Measurements from ENCODE around the gene CBY1.

CBY1 gene

DNA sequence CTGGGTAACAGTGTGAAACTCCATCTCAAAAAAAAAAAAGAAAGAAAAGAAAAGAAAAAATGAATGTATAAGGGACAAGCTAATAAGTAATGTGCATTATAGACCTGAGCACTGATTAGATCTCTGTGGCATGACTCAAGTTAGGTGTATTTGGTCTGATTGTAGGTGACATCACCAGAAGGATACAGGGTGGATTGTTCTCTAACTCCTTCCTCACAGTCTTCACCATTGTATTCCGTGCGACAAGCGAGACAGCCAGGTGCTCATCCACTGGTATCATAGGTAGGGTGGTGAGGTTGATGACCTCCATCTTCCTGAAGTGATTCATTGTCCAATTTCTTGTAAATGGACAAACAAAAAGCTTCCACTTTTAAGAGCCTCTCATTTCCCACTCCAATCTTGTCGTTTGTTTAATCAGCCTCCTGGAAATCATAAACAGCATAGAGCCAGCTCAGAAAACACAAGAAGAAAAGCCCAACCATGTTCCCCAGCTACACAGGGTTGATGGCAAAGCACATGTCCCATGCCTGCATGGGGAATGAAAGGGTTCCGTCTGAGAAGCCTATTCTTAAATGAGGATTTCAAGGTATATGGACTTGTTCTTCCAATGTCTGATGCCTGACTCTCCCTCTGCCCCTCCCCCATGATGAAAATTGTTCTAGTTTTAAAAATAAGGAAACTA lies 6.5 kb upstream of the CBY1 start:
- no peak for DNase-seq (ENCODE audit: low read depth, low spot score)

DNA sequence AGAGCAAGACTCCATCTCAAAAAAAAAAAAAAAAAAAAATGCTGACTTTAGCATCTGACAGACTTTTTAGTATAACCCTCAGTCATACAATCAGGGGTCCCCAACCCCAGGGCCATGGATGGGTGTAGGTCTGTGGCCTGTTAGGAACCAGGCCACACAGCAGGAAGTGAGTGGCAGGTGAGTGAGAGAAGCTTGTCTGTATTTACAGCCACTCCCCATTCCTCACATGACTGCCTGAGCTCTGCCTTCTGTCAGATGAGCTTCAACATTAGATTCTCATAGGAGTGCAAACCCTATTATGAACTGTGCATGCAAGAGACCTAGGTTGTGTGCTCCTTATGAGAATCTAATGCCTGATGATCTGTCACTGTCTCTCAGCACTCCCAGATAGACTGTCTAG lies 3.6 kb upstream of the CBY1 start:
- no peak for DNase-seq (ENCODE audit: low read depth, low spot score)

DNA sequence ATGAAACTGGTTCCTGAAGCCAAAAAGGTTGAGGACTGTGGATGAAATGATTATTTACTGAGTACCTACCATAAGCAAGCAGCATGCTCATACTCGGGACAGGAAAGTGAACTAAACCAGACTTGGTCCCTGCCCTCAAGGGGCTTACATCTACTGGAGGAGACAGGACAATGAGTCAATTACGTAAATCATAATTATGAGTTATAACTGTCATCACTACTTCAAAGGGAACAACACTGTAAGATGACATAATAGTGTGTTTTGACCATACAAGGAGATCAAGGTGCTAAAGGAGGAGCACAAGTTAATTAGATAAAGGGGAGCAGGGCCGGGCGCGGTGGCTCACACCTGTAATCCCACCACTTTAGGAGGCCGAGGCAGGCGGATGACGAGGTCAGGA lies 2.7 kb upstream of the CBY1 start:
- no peak for DNase-seq (ENCODE audit: low read depth, low spot score)

DNA sequence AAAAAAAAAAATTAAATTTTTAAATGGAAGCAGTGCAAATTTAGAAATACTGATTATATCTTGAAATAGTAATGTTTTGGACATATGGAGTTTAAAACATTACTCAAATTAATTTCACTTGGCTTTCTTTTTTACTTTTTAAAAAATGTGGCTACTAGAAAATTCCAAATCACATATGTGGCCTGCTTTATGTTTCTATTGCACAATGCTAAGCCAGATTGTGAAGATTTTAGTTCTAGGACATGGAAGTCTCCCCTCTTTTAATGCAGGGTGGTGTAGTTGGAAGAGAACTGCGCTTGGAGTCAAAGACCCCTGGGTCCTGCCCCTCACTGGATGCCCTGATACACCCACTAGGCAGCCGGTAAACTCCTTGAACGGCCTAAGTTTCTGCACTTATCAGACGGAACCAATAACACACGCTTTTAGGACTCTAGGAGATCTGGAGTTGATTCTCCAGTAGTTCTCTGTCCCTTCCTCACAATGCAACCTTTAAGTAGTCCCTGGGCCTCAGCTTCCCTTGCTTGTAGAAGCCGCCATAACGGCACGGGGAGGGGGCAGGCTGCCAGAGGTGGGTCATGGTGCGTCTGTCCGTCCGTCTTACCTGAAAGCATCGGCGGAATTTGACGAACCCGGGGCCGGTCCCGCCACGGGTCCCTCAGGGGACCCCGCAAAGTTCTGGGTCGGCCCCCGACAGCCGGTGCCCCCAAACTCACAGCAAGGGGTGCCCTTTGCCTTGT lies 751 bp upstream of the CBY1 start:
- no peak for DNase-seq (ENCODE audit: low read depth, low spot score)

DNA sequence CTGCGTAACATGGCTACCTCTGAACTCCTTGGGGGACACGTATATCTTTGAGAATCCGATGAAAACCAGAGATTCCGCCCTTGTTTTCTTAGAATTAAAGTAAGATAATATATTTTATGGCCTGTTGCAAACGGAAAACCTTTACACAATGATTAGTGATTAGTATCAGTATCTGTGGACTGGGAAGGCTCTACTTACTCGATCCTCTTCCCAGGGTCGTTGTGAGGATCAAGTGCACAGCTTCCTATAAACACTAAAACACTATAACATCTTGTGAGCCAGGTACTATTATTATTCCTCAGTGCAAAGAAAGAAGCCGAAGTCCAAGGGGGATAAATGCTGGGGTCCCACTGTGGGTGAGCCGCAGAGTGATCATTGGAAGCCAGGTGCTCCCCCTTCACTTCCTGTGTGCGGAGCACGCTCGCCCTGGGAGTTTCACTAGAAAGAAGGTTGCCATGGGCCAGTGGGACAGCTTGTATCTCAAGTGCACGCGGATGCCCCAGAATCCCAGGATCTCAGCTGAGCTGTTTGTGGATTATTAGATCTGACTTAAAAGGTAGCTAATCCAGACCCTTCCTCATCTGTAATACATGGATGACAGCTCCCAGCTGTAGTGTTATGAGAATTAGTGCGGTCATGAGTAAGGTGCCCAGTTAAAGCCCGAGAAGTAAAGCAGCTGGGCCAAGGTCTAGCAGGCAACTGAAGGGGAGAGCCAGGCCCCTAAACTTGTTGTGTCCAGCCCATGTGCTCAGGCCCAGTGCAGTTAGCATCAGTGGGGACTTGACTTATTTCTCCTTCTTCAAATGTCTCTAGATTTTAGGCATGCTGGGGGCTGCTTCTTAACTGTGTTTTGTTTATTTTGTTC lies 839 bp downstream of the CBY1 start:
- no peak for DNase-seq (ENCODE audit: low read depth, low spot score)

DNA sequence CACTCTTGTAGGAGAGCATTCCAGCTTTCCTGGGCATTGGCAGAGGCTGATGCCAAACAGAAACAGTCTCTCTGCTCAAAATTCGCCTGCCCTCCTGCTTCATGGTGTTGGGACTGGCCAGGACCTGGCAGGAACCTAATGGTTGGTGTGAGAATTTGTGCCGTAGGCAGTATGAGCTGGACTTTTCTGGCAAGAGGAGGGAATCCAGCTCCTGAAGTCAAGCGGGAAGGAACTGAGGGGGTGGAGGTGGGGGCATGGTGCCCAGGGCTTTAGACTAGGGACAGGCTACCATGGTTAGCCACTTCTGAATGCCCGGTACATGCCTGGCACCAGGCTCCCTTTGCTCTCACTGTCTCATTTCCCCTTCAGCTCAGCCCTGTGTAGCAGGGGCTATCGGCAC lies 18.4 kb downstream of the CBY1 start:
- no peak for DNase-seq (ENCODE audit: low read depth, low spot score)

DNA sequence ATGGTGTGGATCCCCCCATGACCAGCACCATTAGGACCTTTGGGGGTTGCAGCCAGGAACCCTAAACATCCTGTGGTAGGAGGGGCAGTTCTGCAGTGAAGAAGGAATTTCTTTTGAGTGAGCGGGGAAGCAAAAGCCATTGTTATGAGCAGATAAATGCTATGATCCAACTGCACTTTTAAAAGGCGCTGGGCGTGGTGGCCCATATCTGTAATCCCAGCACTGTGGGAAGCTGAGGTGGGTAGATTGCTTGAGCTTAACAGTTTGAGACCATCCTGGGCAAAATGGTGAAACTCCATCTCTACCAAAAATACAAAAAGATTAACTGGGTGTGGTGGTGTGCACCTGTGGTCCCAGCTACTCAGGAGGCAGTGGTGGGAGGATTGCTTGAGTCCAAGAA lies 19.4 kb downstream of the CBY1 start:
- no peak for DNase-seq (ENCODE audit: low read depth, low spot score)

DNA sequence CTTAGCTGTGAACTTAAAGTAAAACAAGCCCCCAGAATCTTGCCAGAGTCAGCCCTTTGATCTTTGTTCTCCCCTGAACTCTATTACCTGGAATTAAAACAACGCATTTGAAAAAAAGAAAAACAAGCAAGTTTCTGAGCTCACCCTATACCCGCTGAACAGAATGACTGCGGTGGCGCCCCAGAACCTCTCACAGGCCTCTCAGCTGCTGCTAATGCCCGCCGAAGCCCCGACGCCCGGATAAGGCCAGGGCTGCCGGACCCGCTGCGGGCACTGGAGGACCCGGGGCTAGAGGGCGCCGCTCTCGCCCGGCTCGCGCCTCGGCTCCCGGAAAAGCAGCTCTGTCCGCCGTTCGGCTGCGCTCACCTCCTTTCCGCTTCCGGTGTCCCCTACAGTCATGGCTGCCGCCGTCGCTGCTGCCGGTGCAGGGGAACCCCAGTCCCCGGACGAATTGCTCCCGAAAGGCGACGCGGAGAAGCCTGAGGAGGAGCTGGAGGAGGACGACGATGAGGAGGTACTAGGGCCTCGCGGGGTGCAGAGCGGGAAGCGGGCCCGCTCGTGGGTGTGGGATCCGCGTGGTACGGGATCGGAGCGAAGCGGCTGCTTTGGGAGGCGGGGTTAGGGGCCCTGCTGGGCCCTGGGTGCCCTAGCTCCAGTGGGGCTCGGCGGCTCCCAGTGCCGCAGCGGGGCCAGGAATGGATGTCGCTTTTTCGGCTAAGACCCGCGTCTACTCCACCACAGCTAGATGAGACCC lies 25.3 kb downstream of the CBY1 start, which contains the start of gene TOMM22:
TSS of gene TOMM22 (plus strand) at position 376 of the 754 bp plus-strand sequence. CDS start at position 398, 22 bp downstream.
- DNase-seq (ENCODE audit: low read depth, low spot score): peak; percentile 72

DNA sequence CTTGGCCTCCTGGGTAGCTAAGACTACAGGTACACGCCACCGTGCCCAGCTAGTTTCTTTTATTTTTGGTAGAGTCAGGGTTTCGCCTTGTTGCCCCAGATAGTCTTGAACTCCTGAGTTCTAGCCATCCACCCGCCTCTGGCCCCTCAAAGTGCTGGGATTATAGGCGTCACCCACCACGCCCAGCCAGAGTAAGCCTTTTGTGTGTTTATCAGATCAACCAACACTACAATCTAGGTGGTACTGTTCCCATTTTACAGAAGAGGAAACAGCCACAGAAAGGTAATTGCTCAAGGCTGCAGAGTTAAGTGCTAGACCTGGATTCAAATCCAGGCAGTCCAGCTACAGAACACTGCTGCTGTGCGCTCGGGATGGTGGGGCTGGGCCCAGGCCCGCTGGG lies 28.5 kb downstream of the CBY1 start:
- DNase-seq (ENCODE audit: low read depth, low spot score): no peak

DNA sequence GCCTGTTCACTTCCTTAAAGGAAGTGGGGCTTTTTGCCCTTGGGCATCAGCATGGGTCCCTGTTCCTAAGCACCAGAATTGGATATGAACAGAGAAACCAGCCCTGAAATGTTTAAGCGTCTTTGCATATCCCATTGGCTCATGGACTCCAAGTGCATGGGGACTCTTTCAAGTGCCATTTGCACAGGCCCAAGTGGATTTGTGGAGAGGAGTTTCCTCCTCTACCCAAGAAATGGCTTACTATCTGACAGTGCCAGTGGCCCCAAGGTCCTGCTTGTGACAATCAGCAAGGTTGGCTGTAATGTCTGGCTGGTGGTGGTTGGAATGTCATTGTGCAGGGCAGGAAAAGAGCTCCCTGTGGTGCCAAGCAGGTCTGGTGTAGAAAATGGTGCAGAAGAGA lies 29.3 kb downstream of the CBY1 start:
- DNase-seq (ENCODE audit: low read depth, low spot score): no peak

DNA sequence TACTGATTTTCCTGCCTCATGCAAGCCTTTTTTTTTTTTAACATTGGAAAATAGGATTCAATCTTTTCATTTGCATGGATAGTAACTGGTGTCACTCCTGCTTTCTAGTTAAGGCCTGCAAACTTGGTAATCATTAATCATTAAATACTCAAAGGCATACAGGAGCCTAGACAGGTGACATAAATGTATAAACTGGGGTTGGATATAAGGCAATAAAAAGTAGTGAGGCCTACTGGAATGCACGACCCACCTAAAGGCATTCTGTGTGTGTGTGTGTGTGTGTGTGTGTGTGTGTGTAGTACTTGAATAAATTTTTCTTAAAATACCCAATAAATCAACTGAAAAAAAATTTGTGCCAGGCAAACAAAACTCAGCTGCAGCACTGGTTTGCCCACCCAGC lies 33.2 kb downstream of the CBY1 start:
- no peak for DNase-seq (ENCODE audit: low read depth, low spot score)

DNA sequence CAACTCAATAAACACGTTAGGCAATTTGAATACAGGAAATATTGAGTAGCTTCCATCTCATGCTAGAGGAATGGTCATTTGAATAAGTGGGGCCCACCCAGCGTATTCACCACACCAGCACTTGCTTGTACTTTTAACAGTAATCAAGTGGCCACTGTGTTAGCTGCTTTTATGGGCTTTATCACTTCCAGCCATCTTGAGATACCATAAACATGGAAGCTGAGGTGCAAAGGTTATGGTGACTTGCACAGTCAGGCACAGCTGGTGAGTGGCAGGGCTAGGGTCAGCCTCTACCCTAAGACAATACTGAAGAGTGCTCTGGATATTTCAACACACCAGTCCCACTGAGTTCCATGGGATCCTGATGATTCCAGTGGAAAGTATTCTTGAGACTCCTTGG lies 37.6 kb downstream of the CBY1 start:
- DNase-seq (ENCODE audit: low read depth, low spot score): no peak

DNA sequence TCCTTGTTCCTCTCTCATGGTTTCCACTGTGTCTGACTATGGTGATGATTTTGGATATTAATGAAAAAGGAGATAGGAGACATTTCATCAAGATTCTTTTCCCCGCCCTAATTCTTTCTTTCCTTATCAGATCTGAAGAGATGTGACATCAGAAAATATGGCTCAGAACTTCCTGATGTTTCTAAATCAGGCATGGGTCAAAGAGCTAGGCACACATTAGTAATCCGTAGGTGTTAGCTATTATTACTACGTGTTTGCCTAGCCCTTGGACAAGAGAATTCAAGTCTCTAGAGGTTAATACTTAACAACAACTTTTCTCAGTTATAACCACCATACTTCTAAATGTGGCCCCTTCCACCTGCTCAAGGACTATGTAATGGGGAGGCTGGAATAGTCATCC lies 38.5 kb downstream of the CBY1 start:
- no peak for DNase-seq (ENCODE audit: low read depth, low spot score)

DNA sequence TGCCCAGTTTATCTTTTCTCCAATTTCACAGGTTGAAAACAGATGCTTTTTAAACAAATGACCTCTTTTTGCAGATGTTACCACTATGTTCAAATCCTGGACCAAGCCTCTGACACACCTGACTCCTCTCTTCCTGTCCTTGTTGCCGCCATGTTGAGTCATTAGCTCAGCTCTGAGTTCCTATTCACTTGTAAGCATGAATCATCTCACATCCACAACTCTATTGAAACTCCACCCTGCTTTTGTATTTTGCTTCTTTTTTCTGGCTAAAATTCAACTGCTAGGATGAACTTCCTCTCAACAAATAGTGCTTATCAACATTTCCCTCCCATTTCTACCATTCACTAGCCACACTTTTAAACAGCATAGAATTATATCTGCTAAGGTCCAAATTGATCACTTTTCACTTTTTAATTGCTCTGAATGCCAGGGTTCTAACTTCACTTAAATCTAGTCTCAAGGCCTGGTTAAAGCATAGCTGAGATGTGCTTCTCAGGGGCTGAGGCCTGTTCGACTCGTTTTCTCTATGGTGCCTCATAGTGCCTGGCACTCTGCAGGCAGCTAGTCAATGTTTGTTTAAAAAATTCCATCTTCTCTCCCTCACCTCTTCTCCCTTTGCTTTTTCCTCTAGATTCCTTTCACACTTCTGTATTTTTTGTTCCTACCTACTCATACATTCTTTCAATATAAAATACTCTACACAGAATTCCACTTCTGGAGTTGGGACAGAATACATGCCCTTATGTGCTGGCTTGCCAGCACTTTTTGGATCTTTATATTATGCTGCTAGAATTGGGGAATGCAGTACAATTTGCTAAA lies 40.4 kb downstream of the CBY1 start:
- DNase-seq (ENCODE audit: low read depth, low spot score): no peak

DNA sequence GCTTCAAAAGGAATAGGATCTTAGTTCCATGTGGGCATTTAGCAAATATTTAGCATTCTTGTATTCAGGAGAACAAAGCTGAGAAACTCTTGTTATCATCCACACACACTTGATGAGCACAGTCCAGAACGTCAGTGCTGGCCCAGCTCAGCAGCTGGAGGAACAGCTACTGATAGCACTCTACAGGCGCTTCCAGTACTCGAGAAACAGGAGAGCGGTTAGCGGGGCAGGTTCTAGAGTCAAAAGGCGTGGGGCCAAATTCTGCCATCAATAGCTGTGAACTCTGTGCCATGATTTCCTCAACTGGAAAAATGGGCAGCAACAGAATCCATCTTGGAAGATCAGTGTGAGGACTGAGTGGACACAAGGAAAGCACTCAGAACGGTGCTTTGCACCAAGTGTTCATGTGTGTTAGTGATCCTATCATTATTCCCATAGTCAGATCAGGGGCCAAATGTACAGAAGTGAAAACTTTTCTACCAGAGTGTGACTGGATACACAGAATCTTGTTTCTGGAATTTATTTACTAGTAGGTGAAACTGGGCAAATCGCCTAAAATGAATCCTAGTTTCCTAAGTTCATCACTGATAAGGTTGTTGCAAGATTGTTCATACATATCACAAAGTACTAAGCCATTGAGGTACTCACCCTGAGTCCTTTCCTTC lies 41.1 kb downstream of the CBY1 start:
- DNase-seq (ENCODE audit: low read depth, low spot score): no peak

DNA sequence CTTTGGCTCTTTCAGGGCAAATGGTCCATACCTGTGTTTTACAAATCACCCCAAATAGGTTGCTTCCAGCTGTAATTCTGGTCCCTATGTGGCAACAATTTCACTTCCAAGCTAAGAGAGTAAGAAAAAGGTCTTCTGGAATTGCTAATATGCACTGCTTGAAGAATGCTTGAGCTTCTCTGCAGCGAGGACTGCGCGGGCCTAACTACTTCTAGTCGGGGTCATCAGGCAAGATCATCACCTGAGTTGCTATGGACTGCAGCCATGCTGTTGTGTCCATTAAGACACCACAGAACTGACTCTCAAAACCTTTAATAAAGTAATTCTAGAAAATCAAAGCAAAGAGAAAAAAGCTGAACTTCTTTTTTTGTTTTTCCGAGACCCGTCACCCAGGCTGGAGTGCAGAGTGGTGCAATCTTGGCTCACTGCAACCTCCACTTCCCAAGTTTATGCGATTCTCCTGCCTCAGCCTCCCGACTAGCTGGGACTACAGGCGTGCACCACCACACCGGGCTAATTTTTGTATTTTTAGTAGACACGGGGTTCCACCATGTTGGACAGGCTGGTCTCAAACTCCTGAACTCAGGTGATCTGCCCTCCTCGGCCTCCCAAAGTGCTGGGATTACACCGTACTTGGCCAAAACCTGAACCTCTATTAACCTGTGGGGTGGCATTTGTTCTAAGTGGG lies 42.1 kb downstream of the CBY1 start:
- DNase-seq (ENCODE audit: low read depth, low spot score): no peak

DNA sequence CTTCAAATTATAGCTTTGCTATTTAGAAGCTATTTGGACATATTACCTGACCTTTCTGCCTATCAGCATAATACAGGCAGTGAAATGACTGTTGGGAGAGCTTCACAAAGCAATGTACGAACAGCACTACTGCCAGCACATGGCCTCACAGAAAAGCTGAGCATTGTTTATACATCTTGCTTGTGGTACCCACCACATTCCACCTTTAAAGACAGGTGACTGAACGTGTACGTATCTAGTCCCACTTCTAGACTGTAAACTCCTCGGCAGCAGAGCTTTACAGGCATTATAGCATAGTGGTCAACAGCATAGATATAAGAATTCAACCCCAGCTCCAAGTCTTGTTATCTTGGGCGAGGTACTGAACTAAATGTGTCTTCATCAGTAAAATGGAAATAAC lies 42.7 kb downstream of the CBY1 start:
- no peak for DNase-seq (ENCODE audit: low read depth, low spot score)

DNA sequence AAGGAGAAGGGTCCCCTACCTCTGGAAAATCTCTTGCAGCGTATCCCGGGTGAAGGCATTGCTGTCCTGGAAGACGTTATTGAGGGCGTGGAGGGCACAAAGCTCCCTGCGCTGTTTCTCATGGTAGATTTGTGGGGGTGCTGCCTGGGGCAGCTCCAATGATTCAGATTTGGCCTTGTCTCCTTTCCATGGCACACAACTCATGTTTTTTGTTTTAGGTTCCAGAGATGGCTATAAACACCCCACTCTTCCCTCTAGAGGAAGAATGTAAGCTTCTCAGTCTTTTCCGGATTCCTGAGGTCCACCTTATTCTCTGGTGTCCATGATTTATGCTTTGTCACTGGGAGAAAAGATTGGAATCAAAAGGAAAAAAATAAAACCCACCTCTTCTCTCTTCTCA lies 43.3 kb downstream of the CBY1 start:
- DNase-seq (ENCODE audit: low read depth, low spot score): no peak

DNA sequence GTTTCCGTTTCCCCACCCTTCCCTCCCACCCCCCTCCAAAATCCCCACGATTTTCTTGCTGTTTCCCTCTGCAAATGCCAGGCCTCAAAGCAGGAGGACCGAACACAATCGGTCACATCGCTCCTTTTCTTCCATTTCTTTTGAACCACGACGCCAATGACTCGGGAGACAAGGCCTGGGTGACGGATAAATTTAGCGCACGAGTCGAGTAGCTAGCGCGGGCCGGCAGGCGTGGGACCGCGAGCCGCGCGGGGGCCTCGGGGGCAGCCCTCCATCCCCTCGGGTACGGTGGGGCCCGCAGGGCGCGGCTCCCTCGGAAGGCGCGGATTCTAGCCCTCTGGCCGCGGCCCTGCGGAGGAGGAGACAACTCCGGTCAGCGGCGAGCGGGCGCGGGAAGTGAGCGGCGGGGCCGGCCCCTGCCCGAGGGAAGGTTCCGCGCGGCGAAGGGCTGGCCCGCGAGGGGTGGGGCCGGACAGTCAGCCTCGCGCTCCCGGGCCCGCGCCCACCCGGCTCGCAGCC lies 43.9 kb downstream of the CBY1 start:
- DNase-seq (ENCODE audit: low read depth, low spot score): no peak
